Transverse colon (tissue), 4 donors: ENCODE results near the gene TRIM54. TPM values are rescaled to one million over a fixed set of nuclear protein-coding genes. Genes with fewer than 3 reads are reported as not detected.

Experiments used
- DNase-seq: peaks from one replicate; pipeline ENCODE4 v3.0.0-alpha.2; 2019
- H3K27ac ChIP-seq, 4 donors: fragments of 200-600 bp; sonication (generic); 2 replicates each; pipeline ENCODE4 v1.5.1; 2016 to 2018; ENCODE audit warnings: inconsistent platforms in 4 of 4
- H3K27me3 ChIP-seq: fragments of 200-600 bp; sonication (generic); 2 replicates; pipeline ENCODE4 v1.5.1; 2017; ENCODE audit warnings: inconsistent platforms
- H3K36me3 ChIP-seq, 4 donors: fragments of 200-600 bp; sonication (generic); 2 replicates each; pipeline ENCODE4 v1.5.1; 2017 to 2019; ENCODE audit warnings: inconsistent platforms in 4 of 4
- H3K4me1 ChIP-seq, 4 donors: fragments of 200-600 bp; sonication (generic); 2 replicates each; pipeline ENCODE4 v1.5.1; 2017 to 2020; ENCODE audit warnings: inconsistent platforms in 4 of 4
- H3K4me3 ChIP-seq, 4 donors: fragments of 200-600 bp; sonication (generic); 1 replicate in 1 of 4; 2 replicates in 3 of 4; pipeline versions ENCODE4 v1.5.1 to v1.6.1; 2017 to 2019; ENCODE audit warnings: inconsistent platforms in 4 of 4
- H3K9me3 ChIP-seq, 2 donors: fragments of 200-600 bp; sonication (generic); 2 replicates each; pipeline ENCODE4 v1.5.1; 2017 to 2019; ENCODE audit warnings: inconsistent platforms in 2 of 2
- CTCF ChIP-seq, 5 experiments: fragments of 200-600 bp in 3 of 5; fragments of 450-650 bp in 2 of 5; sonication (generic) in 3 of 5; IDR thresholded peaks; 1 replicate in 2 of 5; 2 replicates in 3 of 5; pipeline ENCODE4 v1.5.1; 2016 to 2017; ENCODE audit warnings: antibody characterized with exemption in 5 of 5, inconsistent platforms in 3 of 5, mild to moderate bottlenecking in 2 of 5, moderate library complexity in 1 of 5
- EP300 ChIP-seq: sonication (generic); formaldehyde crosslinking; IDR thresholded peaks from one replicate; pipeline ENCODE4 v1.6.1; 2017; ENCODE audit warnings: antibody characterized with exemption, low read depth
- POLR2A ChIP-seq: fragments of 450-650 bp; IDR thresholded peaks from one replicate; pipeline ENCODE4 v1.6.1; 2016; ENCODE audit warnings: antibody characterized with exemption, mild to moderate bottlenecking, moderate library complexity
- POLR2AphosphoS5 ChIP-seq, 3 donors: sonication (generic); formaldehyde crosslinking; IDR thresholded peaks; one replicate each; pipeline ENCODE4 v1.6.1; 2016; ENCODE audit warnings: antibody characterized with exemption in 3 of 3
- WGBS, 2 donors: methylation state at CpG; one replicate each; pipeline ENCODE4 v1.1.5; 2018; ENCODE audit warnings: low coverage in 1 of 2; 5-methylcytosine and 5-hydroxymethylcytosine counted together
- in situ Hi-C, 4 donors: fragments of 200-750 bp; cut with MboI; loops; one replicate each; pipeline versions ENCODE4 v1.15.0 to v1.15.1; 2017; ENCODE audit warnings: low sequenced_read_pairs in 3 of 4, low pct_ligation_motif_present in 1 of 4, low pct_unique_long_range_greater_than_20kb in 1 of 4
- intact Hi-C: fragments of 100-400 bp; cut with DNase I; formaldehyde crosslinking; loops from one replicate; pipeline ENCODE4 v1.15.1; 2023; ENCODE audit warnings: low total_unique reads
- total RNA-seq, 4 donors: library from RNA; depleted of rRNA; stranded (reverse); fragments of >200 nt; gene quantifications; one replicate each; pipeline ENCODE4 v1.1.0, GENCODE V29; 2016

TRIM54 gene
- total RNA-seq, 4 donors from 2014 or later: 0.40 to 1.9 (median 1.2) TPM; not detected in 1

GRCh38 chr2:27251766-27252165 lies 30.5 kb upstream of the TRIM54 start:
- peaks cover 52% of the 10 kb centered on the region for H3K27me3 ChIP-seq
- WGBS, 2 donors: 78% methylated on average over 13 of the region's 13 CpGs; no CpG with 5 or more reads in 1 of the 2 donors
- in situ Hi-C loops (no loop called here), intact Hi-C loops (no loop called here)
- no peak overlapping the region for H3K27ac ChIP-seq
- H3K9me3 ChIP-seq: no peaks in the 10 kb centered on the region
- no peak overlapping the region for H3K4me3 ChIP-seq
- no peak for TF ChIP-seq POLR2AphosphoS5 (IDR thresholded peaks at IDR 0.05)
- no peak for TF ChIP-seq EP300
- TF ChIP-seq CTCF (IDR thresholded peaks at IDR 0.05): no peak
- TF ChIP-seq POLR2A: no peak
- DNase-seq: no peak
- peaks cover 0 to 9% (median 2%) of the 10 kb centered on the region in 4 donors for H3K4me1 ChIP-seq
- no peaks in the 10 kb centered on the region for H3K36me3 ChIP-seq

- in situ Hi-C loops (no loop called here), intact Hi-C loops (no loop called here)
- peaks cover 0 to 2% (median 0%) of the 10 kb centered on the region in 4 donors for H3K4me1 ChIP-seq
- no peaks in the 10 kb centered on the region for H3K36me3 ChIP-seq
- DNase-seq: no peak
- no peaks in the 10 kb centered on the region for H3K9me3 ChIP-seq
- H3K27ac ChIP-seq: no peak overlapping the region
- TF ChIP-seq CTCF (IDR thresholded peaks at IDR 0.05): no peak
- TF ChIP-seq POLR2AphosphoS5 (IDR thresholded peaks at IDR 0.05): no peak
- H3K4me3 ChIP-seq: no peak overlapping the region
- peaks cover 81% of the 10 kb centered on the region for H3K27me3 ChIP-seq
- 54% methylated on average over 13 of the region's 13 CpGs; no CpG with 5 or more reads in 1 of the 2 donors for WGBS, 2 donors
Observed at GRCh38 chr2:27255187-27255586, 27.0 kb upstream of the TRIM54 start.

GRCh38 chr2:27255660-27256059 lies 26.6 kb upstream of the TRIM54 start:
- H3K4me3 ChIP-seq: no peak overlapping the region

DNA sequence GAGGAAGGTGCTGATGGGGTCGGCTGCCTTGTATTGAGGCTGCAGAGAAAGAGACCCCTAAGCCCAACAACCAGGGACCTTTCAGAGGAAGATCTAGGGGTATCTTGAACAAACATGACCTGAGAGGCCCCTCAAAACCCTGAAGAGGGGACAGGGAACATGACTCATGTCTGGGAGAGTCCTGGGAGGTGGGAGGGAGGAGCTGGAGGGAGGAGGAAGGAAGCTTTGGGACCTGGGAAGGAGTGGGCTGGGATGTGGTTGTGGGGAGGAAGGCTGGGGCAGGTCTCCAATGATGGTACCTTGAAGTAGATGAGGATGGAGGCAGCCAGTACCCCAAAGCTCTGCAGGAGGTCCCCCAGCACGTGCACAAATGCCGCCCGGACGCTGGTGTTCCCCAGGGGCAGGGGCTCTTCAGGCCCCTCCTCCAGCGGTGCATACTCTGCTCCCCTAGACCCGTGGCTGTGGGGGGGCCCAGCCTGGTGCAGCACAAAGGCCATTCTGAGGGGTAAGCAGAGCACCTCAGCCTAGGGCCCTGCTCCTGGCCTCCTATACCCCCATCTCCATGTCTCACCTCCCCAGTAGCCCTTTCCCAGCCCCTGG lies 25.3 kb upstream of the TRIM54 start:
- DNase-seq: no peak
- intact Hi-C loops (no loop called here), in situ Hi-C loops (no loop called here)
- H3K4me3 ChIP-seq: no peak overlapping the region
- TF ChIP-seq CTCF (IDR thresholded peaks at IDR 0.05): no peak
- H3K9me3 ChIP-seq: no peaks in the 10 kb centered on the region
- no peaks in the 10 kb centered on the region for H3K36me3 ChIP-seq
- H3K4me1 ChIP-seq: peaks cover 0 to 3% (median 2%) of the 10 kb centered on the region in 4 donors
- no peak overlapping the region for H3K27ac ChIP-seq
- peaks cover 89% of the 10 kb centered on the region for H3K27me3 ChIP-seq
- 70% methylated on average over 7 of the region's 7 CpGs; no CpG with 5 or more reads in 1 of the 2 donors for WGBS, 2 donors

More at GRCh38 chr2:27255660-27256059, 26.6 kb upstream of the TRIM54 start:
- no peak for TF ChIP-seq POLR2AphosphoS5 (IDR thresholded peaks at IDR 0.05)
- TF ChIP-seq POLR2A: no peak
- TF ChIP-seq CTCF (IDR thresholded peaks at IDR 0.05): no peak
- no peak for TF ChIP-seq EP300
- H3K36me3 ChIP-seq: no peaks in the 10 kb centered on the region
- H3K9me3 ChIP-seq: no peaks in the 10 kb centered on the region
- intact Hi-C loops (no loop called here), in situ Hi-C loops (no loop called here)
- H3K4me1 ChIP-seq: no peaks in the 10 kb centered on the region
- no peak overlapping the region for H3K27ac ChIP-seq
- 26 to 33% methylated on average over 1 of the region's 1 CpG for WGBS, 2 donors
- peaks cover 81% of the 10 kb centered on the region for H3K27me3 ChIP-seq
- DNase-seq: no peak
